Measurements from ENCODE around the gene CLEC3B.

DNA sequence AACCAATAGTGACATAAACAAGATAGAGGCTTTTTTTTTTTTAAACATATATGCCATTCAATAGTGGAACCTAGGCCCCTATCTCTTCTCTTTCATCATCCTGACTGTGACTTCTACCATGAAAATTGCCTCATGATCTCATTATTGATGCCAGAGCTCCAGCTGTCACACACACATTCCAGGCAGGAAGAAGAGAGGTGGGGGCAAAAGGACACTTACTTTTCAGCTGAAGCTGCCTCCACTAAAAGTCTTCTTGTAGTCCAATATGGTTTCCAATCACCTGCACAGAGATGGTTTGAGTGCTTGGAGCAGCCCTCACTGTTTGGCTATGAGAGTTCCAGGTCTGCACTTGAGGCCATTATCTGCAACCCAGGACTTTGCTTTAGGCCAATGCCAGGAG, 45.0 kb downstream of the CLEC3B start:
- TF ChIP-seq, protein P1, sequence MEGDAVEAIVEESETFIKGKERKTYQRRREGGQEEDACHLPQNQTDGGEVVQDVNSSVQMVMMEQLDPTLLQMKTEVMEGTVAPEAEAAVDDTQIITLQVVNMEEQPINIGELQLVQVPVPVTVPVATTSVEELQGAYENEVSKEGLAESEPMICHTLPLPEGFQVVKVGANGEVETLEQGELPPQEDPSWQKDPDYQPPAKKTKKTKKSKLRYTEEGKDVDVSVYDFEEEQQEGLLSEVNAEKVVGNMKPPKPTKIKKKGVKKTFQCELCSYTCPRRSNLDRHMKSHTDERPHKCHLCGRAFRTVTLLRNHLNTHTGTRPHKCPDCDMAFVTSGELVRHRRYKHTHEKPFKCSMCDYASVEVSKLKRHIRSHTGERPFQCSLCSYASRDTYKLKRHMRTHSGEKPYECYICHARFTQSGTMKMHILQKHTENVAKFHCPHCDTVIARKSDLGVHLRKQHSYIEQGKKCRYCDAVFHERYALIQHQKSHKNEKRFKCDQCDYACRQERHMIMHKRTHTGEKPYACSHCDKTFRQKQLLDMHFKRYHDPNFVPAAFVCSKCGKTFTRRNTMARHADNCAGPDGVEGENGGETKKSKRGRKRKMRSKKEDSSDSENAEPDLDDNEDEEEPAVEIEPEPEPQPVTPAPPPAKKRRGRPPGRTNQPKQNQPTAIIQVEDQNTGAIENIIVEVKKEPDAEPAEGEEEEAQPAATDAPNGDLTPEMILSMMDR (IDR thresholded peaks at IDR 0.05) = no peak
- TF ChIP-seq REST (IDR thresholded peaks at IDR 0.05; ENCODE audit: insufficient read depth in 1 of 2, low read depth in 2 of 2, low read length in 1 of 2) (no peak), POLR2AphosphoS5 (IDR thresholded peaks at IDR 0.05; ENCODE audit: low read depth, low read length) (no peak)

Data from Panc1 (cell line).